ENCODE data around the gene THSD4.

- TF ChIP-seq CTCF (IDR thresholded peaks at IDR 0.05) (no peak), POLR2A (IDR thresholded peaks at IDR 0.05) (no peak), POLR2AphosphoS5 (IDR thresholded peaks at IDR 0.05; ENCODE audit: insufficient read depth in 1 of 2, low read depth in 1 of 2) (no peak)
Measured at GRCh38 chr15:71755092-71755970, 640.1 kb downstream of the THSD4 start.
